Coronary artery (tissue), 2 donors: ENCODE results near the gene DDX20.
A peak's percentile ranks its signal among the peaks of the same experiment; 100 is the strongest.

Source experiments
- DNase-seq: peaks from one replicate; pipeline ENCODE4 v3.0.0-alpha.2; 2017; ENCODE audit warnings: low spot score
- H3K27ac ChIP-seq, 2 donors: fragments of 200-600 bp; sonication (generic); one replicate each; pipeline ENCODE4 v1.5.1; 2016 to 2019
- H3K4me3 ChIP-seq: fragments of 200-600 bp; sonication (generic); 2 replicates; pipeline ENCODE4 v1.5.1; 2016; ENCODE audit warnings: mild to moderate bottlenecking, moderate library complexity
- TF ChIP-seq, protein P1 (sequence below): fragments of 200-600 bp; sonication (generic); IDR thresholded peaks from one replicate; pipeline ENCODE4 v1.5.1; 2019; ENCODE audit warnings: antibody characterized with exemption

The DDX20 gene

DNA sequence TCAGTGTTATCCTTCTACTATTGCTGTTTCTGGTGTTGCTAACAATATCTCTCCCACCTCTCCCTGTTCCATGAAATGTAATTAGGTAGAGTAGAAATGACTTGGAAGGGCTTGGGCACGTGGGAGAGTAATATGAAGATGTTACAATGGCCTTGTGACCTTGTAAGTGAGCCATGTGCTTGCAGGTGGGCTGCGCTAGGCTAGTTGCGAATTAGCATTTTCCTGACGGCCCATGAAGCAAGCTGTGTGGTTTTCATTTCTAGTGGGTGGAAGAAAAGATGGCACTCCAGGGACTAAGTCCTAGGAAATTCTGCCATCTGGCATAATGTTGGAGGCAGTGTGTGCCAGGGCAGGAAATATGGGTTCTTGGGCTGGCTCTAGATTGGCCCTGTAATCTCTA lies 7.8 kb upstream of the DDX20 start:
- no peak for DNase-seq
- TF ChIP-seq, protein P1, sequence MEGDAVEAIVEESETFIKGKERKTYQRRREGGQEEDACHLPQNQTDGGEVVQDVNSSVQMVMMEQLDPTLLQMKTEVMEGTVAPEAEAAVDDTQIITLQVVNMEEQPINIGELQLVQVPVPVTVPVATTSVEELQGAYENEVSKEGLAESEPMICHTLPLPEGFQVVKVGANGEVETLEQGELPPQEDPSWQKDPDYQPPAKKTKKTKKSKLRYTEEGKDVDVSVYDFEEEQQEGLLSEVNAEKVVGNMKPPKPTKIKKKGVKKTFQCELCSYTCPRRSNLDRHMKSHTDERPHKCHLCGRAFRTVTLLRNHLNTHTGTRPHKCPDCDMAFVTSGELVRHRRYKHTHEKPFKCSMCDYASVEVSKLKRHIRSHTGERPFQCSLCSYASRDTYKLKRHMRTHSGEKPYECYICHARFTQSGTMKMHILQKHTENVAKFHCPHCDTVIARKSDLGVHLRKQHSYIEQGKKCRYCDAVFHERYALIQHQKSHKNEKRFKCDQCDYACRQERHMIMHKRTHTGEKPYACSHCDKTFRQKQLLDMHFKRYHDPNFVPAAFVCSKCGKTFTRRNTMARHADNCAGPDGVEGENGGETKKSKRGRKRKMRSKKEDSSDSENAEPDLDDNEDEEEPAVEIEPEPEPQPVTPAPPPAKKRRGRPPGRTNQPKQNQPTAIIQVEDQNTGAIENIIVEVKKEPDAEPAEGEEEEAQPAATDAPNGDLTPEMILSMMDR, result no peak
- Histone ChIP-seq H3K27ac (no peak overlapping the region), H3K4me3 (no peak overlapping the region)

- no peak for DNase-seq
- Histone ChIP-seq H3K4me3 (no peak overlapping the region), H3K27ac (no peak overlapping the region)
- TF ChIP-seq, protein P1, result no peak
These were observed 6.1 kb upstream of the DDX20 start for GRCh38 chr1:111749628-111750027.

GRCh38 chr1:111750856-111751255 lies 4.8 kb upstream of the DDX20 start:
- no peak overlapping the region for H3K27ac ChIP-seq
- TF ChIP-seq, protein P1, result no peak
- no peak overlapping the region for H3K4me3 ChIP-seq
- DNase-seq, result no peak

GRCh38 chr1:111751906-111752575 lies 3.7 kb upstream of the DDX20 start:
- H3K4me3 ChIP-seq, result no peak overlapping the region
- TF ChIP-seq, protein P1, result no peak
- H3K27ac ChIP-seq, result no peak overlapping the region
- DNase-seq, result no peak

- TF ChIP-seq, protein P1, result no peak
- DNase-seq, result peak; percentile 82
- H3K4me3 ChIP-seq, result peak overlapping the region; percentile 87
- peak overlapping the region; percentile 95 to 96 for H3K27ac ChIP-seq
These were observed 744 bp upstream of the DDX20 start for GRCh38 chr1:111754984-111755330.

DNA sequence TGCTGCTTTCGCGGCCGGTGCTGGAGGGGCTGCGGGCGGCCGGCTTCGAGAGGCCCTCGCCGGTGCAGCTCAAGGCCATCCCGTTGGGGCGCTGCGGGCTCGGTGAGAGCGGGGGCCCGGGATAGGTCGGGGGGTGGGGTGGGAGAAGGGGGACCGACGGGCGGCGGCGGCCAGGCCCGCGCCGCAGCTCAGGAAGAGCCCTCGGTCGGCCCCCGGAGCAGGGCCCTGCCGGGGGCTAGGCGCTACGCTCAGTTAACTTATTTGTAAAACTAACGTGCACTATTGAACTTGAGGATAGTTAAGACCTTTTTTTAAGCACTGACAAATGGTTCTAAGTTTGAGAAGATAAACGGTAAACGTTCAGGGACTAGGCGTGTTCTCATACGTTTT lies 418 bp downstream of the DDX20 start:
- TF ChIP-seq, protein P1, result no peak
- peak overlapping the region; percentile 95 to 96 for H3K27ac ChIP-seq
- no peak for DNase-seq

GRCh38 chr1:111758373-111758772 lies 2.7 kb downstream of the DDX20 start:
- DNase-seq, result no peak
- H3K27ac ChIP-seq, result no peak overlapping the region
- TF ChIP-seq, protein P1, result no peak
- H3K4me3 ChIP-seq, result no peak overlapping the region

More for the DNA sequence above, 418 bp downstream of the DDX20 start:
- peak overlapping the region; percentile 87 for H3K4me3 ChIP-seq
